Ecto neural progenitor cell (in vitro differentiated cells): Measurements from ENCODE around the gene LRRC8E.
A peak's percentile ranks its signal among the peaks of the same experiment; 100 is the strongest.
"Not testable (repeated sequence)": the region's sequence is repeated elsewhere in the genome, so short reads cannot be mapped to it uniquely, and the experiment has no call there.

Source experiments
- DNase-seq: peaks from one replicate; pipeline ENCODE4 v3.0.0-alpha.2; 2018; ENCODE audit warnings: low spot score

LRRC8E gene

GRCh38 chr19:7887408-7888144 lies 734 bp upstream of the LRRC8E start:
- DNase-seq = no peak

DNA sequence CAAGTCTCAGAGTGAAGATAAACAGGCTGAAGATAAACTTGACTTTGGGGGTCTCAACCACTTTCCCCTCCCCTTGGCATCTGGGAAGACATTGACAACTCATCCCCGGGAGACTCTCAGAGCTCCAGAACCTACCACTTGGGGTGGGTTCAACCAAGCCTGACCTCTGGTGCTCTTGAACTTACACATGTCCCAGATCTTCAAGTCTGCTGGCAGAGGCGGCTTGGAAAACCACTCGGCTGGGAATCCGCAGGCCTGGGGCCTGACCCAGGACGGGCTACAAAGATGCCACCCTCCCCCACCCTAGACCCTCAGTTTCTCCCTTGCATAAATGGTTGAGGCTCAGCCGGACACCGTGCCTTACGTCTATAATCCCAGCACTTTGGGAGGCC lies 512 bp downstream of the LRRC8E start:
- no peak for DNase-seq

- not testable (repeated sequence) for DNase-seq
Observed at GRCh38 chr19:7893362-7894101, 5.2 kb downstream of the LRRC8E start.

- no peak for DNase-seq
Observed at GRCh38 chr19:7894612-7895309, 6.5 kb downstream of the LRRC8E start.

DNA sequence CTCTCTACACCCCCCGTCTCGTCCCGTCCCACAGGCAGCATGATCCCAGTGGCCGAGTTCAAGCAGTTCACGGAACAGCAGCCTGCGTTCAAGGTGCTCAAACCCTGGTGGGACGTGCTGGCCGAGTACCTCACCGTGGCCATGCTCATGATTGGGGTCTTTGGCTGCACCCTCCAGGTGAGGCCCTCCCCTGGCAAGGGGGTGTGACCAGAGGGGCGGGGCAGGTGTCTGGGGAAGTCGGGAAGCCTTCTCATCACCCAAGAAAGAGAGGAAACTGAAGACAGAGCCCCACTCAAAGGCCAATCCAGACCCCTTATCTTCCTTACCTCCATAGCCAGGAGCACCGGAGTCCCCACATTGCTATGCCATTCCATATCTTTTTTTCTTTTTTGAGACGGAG lies 7.3 kb downstream of the LRRC8E start:
- no peak for DNase-seq

- no peak for DNase-seq
Observed at GRCh38 chr19:7897292-7897691, 9.0 kb downstream of the LRRC8E start.

GRCh38 chr19:7898967-7899366 lies 10.7 kb downstream of the LRRC8E start:
- DNase-seq = no peak

DNA sequence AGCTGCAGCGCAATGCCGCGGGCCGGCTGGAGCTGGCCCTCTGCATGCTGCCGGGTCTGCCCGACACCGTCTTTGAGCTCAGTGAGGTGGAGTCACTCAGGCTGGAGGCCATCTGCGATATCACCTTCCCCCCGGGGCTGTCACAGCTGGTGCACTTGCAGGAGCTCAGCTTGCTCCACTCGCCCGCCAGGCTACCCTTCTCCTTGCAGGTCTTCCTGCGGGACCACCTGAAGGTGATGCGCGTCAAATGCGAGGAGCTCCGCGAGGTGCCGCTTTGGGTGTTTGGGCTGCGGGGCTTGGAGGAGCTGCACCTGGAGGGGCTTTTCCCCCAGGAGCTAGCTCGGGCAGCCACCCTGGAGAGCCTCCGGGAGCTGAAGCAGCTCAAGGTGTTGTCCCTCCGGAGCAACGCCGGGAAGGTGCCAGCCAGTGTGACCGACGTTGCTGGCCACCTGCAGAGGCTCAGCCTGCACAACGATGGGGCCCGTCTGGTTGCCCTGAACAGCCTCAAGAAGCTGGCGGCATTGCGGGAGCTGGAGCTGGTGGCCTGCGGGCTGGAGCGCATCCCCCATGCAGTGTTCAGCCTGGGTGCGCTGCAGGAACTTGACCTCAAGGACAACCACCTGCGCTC lies 11.6 kb downstream of the LRRC8E start:
- no peak for DNase-seq

GRCh38 chr19:7900401-7900870 lies 12.1 kb downstream of the LRRC8E start:
- DNase-seq = no peak

DNA sequence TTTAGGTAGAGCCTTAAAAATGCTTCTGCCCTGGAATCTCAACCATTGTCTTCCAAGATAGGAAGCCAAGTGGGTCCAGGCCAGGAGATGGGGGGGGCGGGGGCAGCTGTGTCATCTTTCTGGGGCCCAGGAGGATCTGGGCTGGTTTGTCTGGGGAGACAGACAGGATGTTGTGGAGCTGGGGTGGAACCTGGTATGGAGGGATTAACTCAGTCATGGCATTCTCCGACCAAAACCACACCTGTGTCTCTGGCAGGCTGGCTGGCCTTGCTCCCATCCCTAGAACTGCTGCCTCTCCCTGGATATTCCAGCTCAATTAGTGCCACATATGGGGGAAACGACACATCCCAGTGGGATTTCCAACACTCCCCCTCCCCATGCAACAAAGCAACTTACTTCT lies 12.6 kb downstream of the LRRC8E start:
- no peak for DNase-seq

DNA sequence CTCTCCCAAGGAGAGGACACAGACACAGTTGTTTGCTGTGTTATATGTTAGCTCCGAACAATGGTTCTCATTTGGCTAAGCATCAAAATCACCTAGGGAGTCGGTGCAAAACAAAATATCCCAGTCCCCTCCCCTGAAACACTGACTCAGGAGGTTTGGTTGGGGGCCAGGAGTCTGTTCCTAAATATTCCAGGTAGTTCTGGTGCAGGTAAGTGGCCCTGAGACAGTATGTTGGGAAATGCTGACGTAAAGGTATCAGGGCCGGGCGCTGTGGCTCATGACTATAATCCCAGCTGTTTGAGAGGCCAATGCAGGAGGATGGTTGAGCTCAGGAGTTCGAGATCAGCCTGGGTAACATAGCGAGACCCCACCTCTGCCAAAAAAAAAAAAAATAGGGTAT lies 13.0 kb downstream of the LRRC8E start:
- no peak for DNase-seq

GRCh38 chr19:7902796-7903243 lies 14.5 kb downstream of the LRRC8E start:
- DNase-seq = no peak

- peak; percentile 100 for DNase-seq
Observed at GRCh38 chr19:7903244-7904073, 15.1 kb downstream of the LRRC8E start, which contains the start of gene MAP2K7. Gene MAP2K7 (plus strand): TSS chr19:7903877. CDS start chr19:7903945, 68 bp downstream.

DNA sequence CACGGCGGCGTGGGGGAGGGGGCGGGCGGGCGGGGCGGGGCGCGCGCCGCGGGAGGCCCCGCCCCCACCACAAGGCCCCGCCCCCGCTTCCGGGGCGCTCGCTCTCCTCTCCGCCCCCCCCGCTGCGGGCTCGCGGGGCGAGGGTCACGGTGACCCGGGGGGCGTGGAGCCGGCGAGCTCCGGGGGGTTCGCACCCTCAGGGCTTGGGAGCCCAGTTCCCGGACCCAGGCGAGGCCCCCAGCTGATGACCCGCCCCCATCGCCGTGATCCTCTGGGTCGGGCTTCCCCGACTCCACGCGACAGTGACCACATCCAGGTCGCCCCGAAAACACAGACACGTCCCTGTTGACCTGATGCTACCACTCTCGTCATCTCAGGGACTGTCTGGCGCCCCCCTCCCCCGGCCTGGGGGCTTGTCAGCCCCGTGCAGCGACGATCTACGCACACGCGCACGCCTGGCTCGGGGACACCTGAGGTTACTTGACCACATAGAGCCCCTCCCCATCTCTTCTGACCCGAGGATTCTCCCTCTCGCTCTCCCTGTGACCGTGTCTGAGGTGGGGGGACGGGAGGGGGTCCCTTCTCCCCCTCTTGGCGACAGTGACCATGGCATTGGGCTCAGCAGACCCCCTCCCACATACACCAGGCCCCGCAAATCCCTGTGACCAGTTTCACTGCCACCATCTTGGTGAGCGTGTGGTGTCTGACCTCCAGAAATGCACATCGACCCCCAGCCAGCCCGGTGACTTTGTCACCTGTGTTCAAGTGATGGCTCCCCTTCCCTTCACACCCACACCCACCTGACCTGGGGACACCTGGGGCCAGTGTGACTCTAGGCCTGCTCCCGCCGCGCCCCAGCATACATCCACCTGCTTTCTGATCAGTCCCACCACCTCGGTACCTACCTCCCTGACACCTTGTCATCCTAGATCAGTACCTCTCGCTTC lies 16.0 kb downstream of the LRRC8E start:
- peak; percentile 75 for DNase-seq

GRCh38 chr19:7905268-7905667 lies 17.0 kb downstream of the LRRC8E start:
- DNase-seq = no peak

DNA sequence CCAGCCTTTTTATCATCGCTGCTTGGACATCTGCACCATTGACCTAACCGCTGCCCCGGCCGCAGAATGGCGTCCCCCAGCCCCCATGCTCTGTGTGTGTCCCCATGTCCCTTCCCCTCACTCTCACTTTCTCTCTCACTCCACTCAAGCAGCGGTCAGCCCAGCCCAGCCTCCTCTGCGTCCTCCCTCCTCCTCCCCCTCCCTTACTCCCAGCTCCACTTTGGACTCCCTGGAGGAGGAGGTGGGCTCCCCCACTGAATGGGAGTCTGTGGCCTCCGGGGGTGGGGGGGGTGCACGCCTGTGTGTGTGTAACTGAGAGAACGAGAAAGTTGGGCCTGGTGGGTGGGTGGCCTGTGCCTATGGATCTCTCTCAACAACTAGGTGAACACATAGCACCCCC lies 17.5 kb downstream of the LRRC8E start:
- no peak for DNase-seq

GRCh38 chr19:7907122-7907521 lies 18.8 kb downstream of the LRRC8E start:
- DNase-seq = no peak

DNA sequence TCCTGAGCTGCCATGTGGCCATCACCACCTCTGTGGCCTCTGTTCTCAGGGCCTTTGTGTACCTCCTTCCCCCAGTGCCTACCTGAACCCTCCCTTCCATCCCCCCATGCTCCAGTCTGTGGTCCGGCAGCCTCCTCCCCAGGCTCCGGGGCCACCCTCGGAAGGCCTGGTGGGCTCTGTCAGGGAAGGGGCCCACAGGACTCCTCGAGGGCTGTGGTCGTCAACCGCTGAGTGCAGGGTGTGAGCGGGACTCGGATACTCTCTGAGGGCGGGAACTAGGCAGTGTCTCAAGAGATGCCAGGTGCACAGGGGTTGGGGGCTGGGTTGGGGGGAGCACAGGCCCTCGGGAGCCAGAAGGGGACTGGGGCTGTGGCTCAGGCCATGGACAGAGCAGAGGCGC lies 19.2 kb downstream of the LRRC8E start:
- DNase-seq = no peak

- DNase-seq = no peak
Observed at GRCh38 chr19:7908078-7908699, 19.9 kb downstream of the LRRC8E start.
